OCI-M1 (cell line): Measurements from ENCODE around the gene VPS9D1.
A peak's percentile ranks its signal among the peaks of the same experiment; 100 is the strongest.
"Not testable (repeated sequence)": the region's sequence is repeated elsewhere in the genome, so short reads cannot be mapped to it uniquely, and the experiment has no call there.

ENCODE experiments used
- DNase-seq: peaks from one replicate; lab custom pipeline; 2025; lab: John Stamatoyannopoulos, UW

The VPS9D1 gene

DNA sequence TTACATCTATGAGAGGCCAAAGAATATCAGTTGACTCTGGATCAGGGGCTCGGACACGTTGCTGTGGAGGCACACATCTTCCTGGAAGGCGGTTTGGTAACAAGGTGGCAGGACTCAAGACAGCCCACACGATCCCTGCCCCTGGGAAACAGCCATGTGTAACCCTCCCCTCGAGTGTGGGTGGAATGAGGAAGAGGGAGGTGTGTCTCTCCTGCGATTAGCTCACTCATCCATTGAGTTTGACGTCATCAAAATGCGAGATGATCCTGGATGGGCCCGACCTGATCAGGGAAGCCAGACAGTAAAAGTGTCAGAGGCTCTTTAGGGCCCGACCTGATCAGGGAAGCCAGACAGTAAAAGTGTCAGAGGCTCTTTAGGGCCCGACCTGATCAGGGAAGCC is 56.5 kb downstream of the VPS9D1 start:
- not testable (repeated sequence) for DNase-seq

DNA sequence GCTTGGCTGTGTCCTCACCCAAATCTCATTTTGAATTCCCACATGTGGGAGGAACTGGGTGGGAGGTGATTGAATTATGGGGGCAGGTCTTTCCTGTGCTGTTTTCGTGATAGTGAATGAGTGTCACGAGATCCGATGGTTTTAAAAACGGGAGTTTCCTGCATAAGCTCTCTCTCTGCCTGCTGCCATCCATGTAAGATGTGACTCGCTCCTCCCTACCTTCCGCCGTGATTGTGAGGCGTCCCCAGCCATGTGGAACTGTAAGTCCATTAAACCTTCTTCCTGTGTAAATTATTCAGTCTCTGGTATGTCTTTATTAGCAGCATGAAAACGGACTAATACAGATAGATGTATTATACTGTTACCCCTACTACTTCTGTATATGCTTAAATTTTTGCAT is 59.5 kb downstream of the VPS9D1 start:
- DNase-seq, result no peak

DNA sequence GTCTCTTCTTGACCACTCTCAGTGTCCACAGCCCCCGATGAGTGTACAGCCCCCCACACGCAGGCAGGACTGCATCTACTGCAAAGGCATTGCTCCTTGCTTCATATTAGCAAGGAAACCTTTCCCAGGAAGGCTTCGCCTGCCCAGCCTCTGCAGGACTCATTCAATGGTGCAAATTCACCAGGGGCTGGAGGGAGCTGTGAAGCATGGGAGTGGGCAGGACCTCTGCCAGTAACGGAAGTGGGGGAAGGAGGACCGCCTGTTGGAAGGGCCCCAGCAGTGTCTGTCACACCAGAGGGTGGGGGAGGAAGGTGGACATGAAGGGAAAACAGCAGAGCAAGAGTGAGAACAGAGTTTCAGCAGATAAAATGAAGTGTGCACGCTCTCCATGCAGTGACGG is 60.6 kb downstream of the VPS9D1 start:
- no peak for DNase-seq

DNA sequence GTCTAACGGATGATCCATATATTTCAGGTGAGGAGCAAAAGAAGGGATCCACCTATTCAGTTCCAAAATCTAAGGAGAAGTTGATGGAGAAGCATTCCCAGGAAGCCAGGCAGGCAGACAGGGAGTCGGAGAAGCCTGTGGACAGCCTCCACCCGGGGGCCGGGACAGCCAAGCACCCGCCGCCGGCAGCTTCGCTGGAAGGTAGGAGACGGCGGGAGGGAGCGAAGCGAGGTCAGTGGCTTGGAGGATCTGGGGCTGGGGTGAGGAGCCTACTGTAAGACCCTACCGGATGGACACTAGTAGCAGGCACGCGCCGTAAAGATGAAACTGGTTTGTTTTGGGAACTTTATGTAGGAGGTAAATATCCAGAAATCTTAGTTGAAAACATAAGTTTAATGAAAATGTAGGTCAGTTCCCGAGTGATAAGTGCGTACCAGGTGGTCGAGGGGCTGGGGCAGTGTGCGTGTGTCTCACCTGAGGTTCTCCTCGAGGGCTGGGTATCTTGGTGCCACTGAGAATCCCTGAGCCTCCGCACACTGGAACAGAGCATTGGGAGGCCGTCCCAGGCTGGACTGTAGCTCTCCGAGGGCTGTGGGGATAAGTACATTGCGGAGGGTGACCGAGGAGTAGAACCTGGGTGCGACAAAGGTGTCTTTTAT is 62.3 kb downstream of the VPS9D1 start:
- DNase-seq, result peak; percentile 53

DNA sequence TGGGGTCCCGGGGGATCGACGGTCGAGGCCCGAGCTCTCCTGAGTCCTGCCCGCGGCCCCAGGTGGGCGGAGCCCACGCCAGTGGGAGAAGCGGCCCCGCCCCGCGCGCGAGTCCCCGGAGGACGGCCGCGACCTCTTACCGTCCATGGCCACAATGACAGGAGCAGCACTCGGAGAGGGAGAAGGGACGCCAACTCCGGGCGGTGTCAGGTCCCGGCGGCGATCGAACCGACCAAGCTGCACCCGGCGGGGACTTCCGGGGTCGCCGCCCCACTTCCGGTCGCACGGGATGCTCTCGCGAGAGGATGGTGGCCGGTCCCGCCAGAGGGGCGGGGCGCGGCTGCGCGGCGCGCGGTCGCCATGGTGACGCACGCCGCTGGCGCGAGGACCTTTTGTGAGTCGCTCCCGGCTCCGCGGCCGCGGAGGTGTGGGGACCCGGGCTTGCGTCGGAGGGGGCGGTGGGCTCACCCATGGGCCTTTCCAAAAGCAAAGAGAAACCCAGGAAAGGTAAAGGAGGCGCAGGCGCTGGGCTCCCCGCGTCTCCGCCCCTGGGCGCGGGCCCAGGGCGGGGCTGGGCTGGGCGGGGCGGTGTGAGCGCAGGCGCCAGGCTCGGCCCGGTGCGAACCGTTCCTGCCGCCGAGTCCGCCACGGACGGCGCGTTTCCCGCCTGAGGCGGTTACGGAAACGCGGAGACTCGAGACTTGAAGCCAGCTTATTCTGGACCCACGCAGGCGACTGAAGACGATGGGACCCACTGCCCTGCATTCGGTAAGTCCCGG is 63.1 kb downstream of the VPS9D1 start, which contains the start of the genes CHMP1A and SPATA33:
Gene CHMP1A, minus strand, starts transcription at position 267 of the 779 bp plus-strand sequence. Its CDS starts 120 bp downstream, at position 147.
Gene SPATA33, plus strand, starts transcription at position 395 of the 779 bp plus-strand sequence. Its CDS starts 76 bp downstream, at position 471.
- DNase-seq, result peak; percentile 95
